Aorta (tissue), 5 donors: ENCODE measurements around the gene TRAK1. TPM values are rescaled to one million over a fixed set of nuclear protein-coding genes. Genes with fewer than 3 reads are reported as not detected.

Experiments used
- ATAC-seq: fragments of 200-7000 bp; cut with Tn5 transposase; one replicate; pipeline ENCODE4 v1.9.1; 2022; ENCODE audit warnings: moderate library complexity; ENCODE audit not compliant: low FRiP score
- DNase-seq, 2 donors: peaks; one replicate each; pipeline ENCODE4 v3.0.0-alpha.2; 2020
- H3K27ac ChIP-seq, 2 donors: one replicate each; pipeline ENCODE4 v1.5.1; 2013; ENCODE audit warnings: low read length in 2 of 2, mild to moderate bottlenecking in 2 of 2, moderate library complexity in 2 of 2, control low read depth in 1 of 2, inconsistent platforms in 1 of 2, low read depth in 1 of 2
- H3K27me3 ChIP-seq, 2 donors: one replicate each; pipeline ENCODE4 v1.6.1; 2013; ENCODE audit warnings: control low read depth in 1 of 2, low read length in 1 of 2, mild to moderate bottlenecking in 1 of 2, moderate library complexity in 1 of 2; ENCODE audit not compliant: insufficient read depth in 2 of 2, control insufficient read depth in 1 of 2
- H3K36me3 ChIP-seq, 2 donors: one replicate each; pipeline ENCODE4 v1.6.1; 2013; ENCODE audit warnings: control low read depth in 1 of 2, low read length in 1 of 2, mild to moderate bottlenecking in 1 of 2; ENCODE audit not compliant: insufficient read depth in 2 of 2, control insufficient read depth in 1 of 2
- H3K4me1 ChIP-seq, 2 donors: one replicate each; pipeline ENCODE4 v1.6.1; 2013; ENCODE audit warnings: low read length in 2 of 2, control low read depth in 1 of 2, mild to moderate bottlenecking in 1 of 2, moderate library complexity in 1 of 2; ENCODE audit not compliant: insufficient read depth in 2 of 2, control insufficient read depth in 1 of 2
- H3K4me3 ChIP-seq, 2 donors: one replicate each; pipeline ENCODE4 v1.5.1; 2013; ENCODE audit warnings: low read length in 2 of 2, control low read depth in 1 of 2, mild to moderate bottlenecking in 1 of 2
- H3K9me3 ChIP-seq: one replicate; pipeline ENCODE4 v1.6.1; 2013; ENCODE audit warnings: mild to moderate bottlenecking, low read length; ENCODE audit not compliant: control insufficient read depth
- WGBS, 2 donors: extraction: QIAGEN DNeasy Blood & Tissue Kit; methylation state at CpG; one replicate each; pipeline ENCODE4 v1.1.7; 2013; 5-methylcytosine and 5-hydroxymethylcytosine counted together
- intact Hi-C, 2 donors: fragments of 100-400 bp; cut with DNase I; formaldehyde crosslinking; loops; one replicate each; pipeline versions ENCODE4 v1.14.2 to v1.15.0; 2022
- polyA plus RNA-seq, 2 donors: library from polyadenylated mRNA; stranded (reverse); fragments of 200-250 nt; gene quantifications; one replicate each; pipeline ENCODE4 v1.2.3, GENCODE V29; 2013
- total RNA-seq, 2 donors: library from RNA; stranded (reverse); fragmentation: NEBNext Ultra II Directional; extraction: Animal tissue kit (Norgen Biotek cat#: 25700); gene quantifications; one replicate each; pipeline ENCODE4 v1.2.1, GENCODE V29; 2021
- donor health status: healthy with polysubstance abuse.
- donor health status: Bipolar disorder and iron deficiency.
- donor health status: DM: no; HTN: no; CAD: no.
- donor health status: DM: no; HTN: no; CAD: no.
- donor health status: DM: yes; HTN: yes; CAD: no.

Gene TRAK1
- total and polyA plus RNA-seq, 4 donors, result 15.7 to 37.7 (median 24.9) TPM

- no peaks in the 10 kb centered on the region for H3K27me3 ChIP-seq
- 85% methylated on average over 6 of the region's 6 CpGs for WGBS, 2 donors
- no peak overlapping the region for H3K4me3 ChIP-seq
- DNase-seq (no peak), ATAC-seq (no peak)
- H3K9me3 ChIP-seq, result no peaks in the 10 kb centered on the region
- intact Hi-C loops, result no loop called here
- no peaks in the 10 kb centered on the region for H3K36me3 ChIP-seq
- no peaks in the 10 kb centered on the region for H3K4me1 ChIP-seq
- no peak overlapping the region for H3K27ac ChIP-seq
Measured at GRCh38 chr3:42161050-42161935, 70.1 kb downstream of the TRAK1 start.

- intact Hi-C loops, result no loop called here
- Histone ChIP-seq H3K27me3 (no peaks in the 10 kb centered on the region), H3K4me1 (no peaks in the 10 kb centered on the region), H3K4me3 (no peak overlapping the region), H3K36me3 (no peaks in the 10 kb centered on the region), H3K9me3 (no peaks in the 10 kb centered on the region), H3K27ac (no peak overlapping the region)
- 94 to 96% methylated on average over 5 of the region's 5 CpGs for WGBS, 2 donors
- no peak for DNase-seq
- no peak for ATAC-seq
Measured at GRCh38 chr3:42162462-42162861, 71.3 kb downstream of the TRAK1 start.

GRCh38 chr3:42163622-42164244 lies 72.6 kb downstream of the TRAK1 start:
- no peaks in the 10 kb centered on the region for H3K9me3 ChIP-seq
- no peaks in the 10 kb centered on the region for H3K4me1 ChIP-seq
- DNase-seq, result no peak
- no peaks in the 10 kb centered on the region for H3K36me3 ChIP-seq
- 79 to 82% methylated on average over 5 of the region's 5 CpGs for WGBS, 2 donors
- H3K4me3 ChIP-seq, result no peak overlapping the region
- no peaks in the 10 kb centered on the region for H3K27me3 ChIP-seq
- intact Hi-C loops, result no loop called here
- no peak overlapping the region for H3K27ac ChIP-seq
- no peak for ATAC-seq

- Histone ChIP-seq H3K36me3 (no peaks in the 10 kb centered on the region), H3K9me3 (no peaks in the 10 kb centered on the region), H3K27me3 (no peaks in the 10 kb centered on the region), H3K27ac (no peak overlapping the region), H3K4me1 (peaks cover 0 to under 1% of the 10 kb centered on the region in 2 donors), H3K4me3 (no peak overlapping the region)
- DNase-seq (no peak), ATAC-seq (no peak)
- intact Hi-C loops, result no loop called here
- WGBS, 2 donors, result 91 to 92% methylated on average over 2 of the region's 2 CpGs
Measured at GRCh38 chr3:42164656-42165055, 73.5 kb downstream of the TRAK1 start.

- H3K27ac ChIP-seq, result no peak overlapping the region
- no peaks in the 10 kb centered on the region for H3K27me3 ChIP-seq
- H3K4me1 ChIP-seq, result peaks cover 0 to 3% of the 10 kb centered on the region in 2 donors
- H3K36me3 ChIP-seq, result no peaks in the 10 kb centered on the region
- no peaks in the 10 kb centered on the region for H3K9me3 ChIP-seq
- no peak overlapping the region for H3K4me3 ChIP-seq
- DNase-seq, result no peak
- no peak for ATAC-seq
- WGBS, 2 donors, result 92 to 95% methylated on average over 4 of the region's 4 CpGs
- intact Hi-C loops, result no loop called here
Measured at GRCh38 chr3:42165211-42165610, 74.1 kb downstream of the TRAK1 start.

GRCh38 chr3:42166214-42166613 lies 75.1 kb downstream of the TRAK1 start:
- Histone ChIP-seq H3K4me1 (peaks cover 0 to 3% of the 10 kb centered on the region in 2 donors), H3K9me3 (no peaks in the 10 kb centered on the region), H3K4me3 (no peak overlapping the region), H3K27ac (no peak overlapping the region), H3K36me3 (no peaks in the 10 kb centered on the region), H3K27me3 (no peaks in the 10 kb centered on the region)
- 35 to 46% methylated on average over 3 of the region's 3 CpGs for WGBS, 2 donors
- no peak for ATAC-seq
- DNase-seq, result no peak
- intact Hi-C loops, result no loop called here

GRCh38 chr3:42166662-42167300 lies 75.6 kb downstream of the TRAK1 start:
- no peaks in the 10 kb centered on the region for H3K9me3 ChIP-seq
- intact Hi-C loops, result no loop called here
- H3K27ac ChIP-seq, result no peak overlapping the region
- H3K27me3 ChIP-seq, result no peaks in the 10 kb centered on the region
- ATAC-seq, result no peak
- DNase-seq, result no peak
- peaks cover 0 to 3% of the 10 kb centered on the region in 2 donors for H3K4me1 ChIP-seq
- no peaks in the 10 kb centered on the region for H3K36me3 ChIP-seq
- WGBS, 2 donors, result 93 to 95% methylated on average over 11 of the region's 11 CpGs
- no peak overlapping the region for H3K4me3 ChIP-seq

- peaks cover 0 to 3% of the 10 kb centered on the region in 2 donors for H3K4me1 ChIP-seq
- no peak for ATAC-seq
- intact Hi-C loops, result no loop called here
Measured at GRCh38 chr3:42169579-42170120, 78.5 kb downstream of the TRAK1 start.

More at GRCh38 chr3:42169579-42170120, 78.5 kb downstream of the TRAK1 start:
- Histone ChIP-seq H3K4me3 (no peak overlapping the region), H3K27ac (no peak overlapping the region), H3K36me3 (no peaks in the 10 kb centered on the region), H3K9me3 (no peaks in the 10 kb centered on the region), H3K27me3 (no peaks in the 10 kb centered on the region)
- WGBS, 2 donors, result 89 to 90% methylated on average over 7 of the region's 7 CpGs
- no peak for DNase-seq
